NCI-H524 (cell line): ENCODE results near the gene INO80.

Experiments
- DNase-seq, 2 experiments: peaks; one replicate each; lab custom pipeline; 2025; lab: John Stamatoyannopoulos, UW

INO80 gene

DNA sequence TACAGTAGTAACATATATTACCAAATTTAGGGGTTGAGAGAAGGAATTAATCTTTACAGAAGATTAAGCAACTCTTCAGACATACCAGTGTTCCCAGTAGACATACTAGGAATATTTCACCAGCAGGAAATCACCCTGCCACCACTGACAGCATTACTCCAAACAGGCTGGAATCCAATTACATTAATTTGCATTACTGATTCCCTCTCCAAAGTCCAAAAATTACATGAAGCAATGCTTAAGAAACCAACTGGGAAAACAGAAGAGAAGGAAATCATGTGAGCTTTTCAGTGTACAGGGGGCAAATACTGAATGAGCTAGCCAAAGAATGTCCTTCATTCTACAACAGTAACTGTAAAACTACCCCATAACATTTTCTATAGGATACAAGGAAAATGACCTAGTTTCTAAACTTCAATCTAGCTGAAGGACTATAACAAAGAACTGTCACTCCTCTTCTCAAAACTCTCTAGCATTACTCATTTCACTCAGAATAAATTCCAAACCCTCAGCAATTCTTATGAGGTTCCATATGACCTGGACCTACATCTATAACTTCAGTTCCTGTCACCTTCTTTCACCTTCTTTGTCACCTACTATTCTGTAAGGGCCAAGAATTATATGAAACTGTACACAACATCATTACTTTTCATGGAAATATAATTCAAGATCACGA, 72.7 kb downstream of the INO80 start:
- no peak for DNase-seq

DNA sequence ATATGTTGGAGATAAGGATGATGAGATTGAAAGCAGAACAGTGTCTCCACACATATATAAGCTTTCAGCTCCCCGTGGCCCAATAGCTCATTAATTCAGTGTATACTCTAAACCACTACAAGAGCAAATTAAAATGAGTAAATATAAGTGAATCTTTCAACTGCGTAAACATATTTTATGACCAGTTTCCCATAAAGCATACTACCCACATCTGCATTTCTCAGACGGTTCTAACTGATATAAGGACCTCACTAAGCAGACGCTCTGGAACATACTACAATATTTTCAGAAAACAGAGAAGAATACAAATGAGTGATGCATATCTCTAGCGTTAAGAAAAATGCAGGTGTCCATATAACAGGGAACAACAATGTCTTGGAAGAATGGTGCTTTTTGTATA, 73.2 kb downstream of the INO80 start:
- DNase-seq = no peak

DNA sequence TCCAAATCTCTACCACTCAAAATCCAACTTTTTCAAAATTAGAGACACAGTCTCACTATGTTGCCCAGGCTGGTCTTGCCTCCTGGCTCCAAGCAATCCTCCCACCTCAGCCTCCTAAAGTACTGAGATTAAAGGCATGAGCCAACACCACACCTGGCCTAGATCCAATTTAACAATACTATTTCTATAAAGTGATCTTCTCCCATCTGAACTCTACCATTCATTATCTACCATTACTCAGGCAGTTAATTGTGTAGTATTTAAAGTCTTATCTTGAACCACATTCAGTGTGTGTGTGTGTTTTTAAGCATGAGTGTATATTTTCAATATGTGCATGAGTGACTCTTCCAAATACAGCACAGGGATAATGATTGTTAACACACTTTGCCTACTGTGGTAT, 77.0 kb downstream of the INO80 start:
- no peak for DNase-seq

DNA sequence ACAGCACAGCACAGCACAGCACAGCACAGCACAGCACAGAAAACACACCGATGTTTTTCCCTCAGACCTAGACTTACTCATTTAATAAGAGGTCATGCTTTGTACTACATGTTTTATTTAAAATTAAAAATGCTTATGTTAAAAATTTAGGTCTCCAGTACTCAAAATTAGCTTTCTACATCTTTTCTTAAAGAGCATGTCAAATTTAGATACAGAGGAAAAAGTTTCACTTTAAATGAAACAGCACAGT, 84.1 kb downstream of the INO80 start:
- no peak for DNase-seq

DNA sequence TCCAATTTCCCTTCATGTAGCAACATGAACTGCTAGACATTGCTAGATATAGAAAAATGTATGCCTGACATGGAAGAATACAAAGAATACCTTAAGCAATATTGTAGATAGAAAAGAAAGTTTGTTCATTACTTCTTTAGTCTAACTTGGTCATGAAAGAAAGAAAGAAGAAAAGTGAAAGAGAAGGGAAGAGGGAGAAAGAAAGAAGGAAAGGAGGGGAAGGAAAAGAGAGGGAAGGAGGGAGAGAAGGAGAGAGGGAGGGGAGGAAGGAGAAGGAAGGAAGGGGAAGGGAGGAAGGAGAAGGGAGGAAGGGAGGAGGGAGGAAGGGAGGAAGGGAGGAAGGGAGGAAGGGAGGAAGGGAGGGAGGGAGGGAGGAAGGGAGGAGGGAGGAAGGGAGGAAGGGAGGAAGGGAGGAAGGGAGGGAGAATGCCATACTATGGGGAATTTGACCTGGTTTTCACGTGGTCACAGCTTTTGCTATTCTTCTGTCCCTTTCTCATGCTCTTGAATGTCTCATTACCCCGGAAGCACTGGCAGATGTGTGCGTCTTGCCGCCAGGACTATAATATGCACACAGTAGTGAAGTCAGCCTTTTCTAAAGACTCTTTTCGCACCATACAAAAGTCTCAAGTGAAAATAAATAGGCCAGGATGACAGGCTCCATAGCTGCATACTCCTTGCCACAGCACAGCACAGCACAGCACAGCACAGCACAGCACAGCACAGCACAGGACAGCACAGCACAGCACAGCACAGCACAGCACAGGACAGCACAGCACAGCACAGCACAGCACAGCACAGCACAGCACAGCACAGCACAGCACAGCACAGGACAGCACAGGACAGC, 84.6 kb downstream of the INO80 start:
- no peak for DNase-seq

DNA sequence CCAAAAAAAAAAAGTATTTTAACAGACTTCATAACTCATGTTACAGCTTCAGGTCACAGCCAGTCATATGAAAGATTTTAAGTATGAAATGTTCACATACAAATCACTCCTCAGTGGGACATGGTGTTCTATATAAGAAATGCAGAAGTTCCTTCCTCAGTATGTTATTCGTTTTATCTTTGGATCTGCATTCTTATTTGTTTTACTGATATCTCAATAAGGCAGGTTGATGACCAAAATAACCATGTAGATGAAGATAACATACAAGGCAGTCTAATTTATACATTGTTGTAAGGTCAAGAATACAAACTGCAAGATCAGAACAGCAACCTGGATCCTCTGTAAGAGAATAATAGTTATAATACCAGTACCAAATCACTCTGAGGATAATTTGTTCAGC, 87.2 kb downstream of the INO80 start:
- DNase-seq = no peak

DNA sequence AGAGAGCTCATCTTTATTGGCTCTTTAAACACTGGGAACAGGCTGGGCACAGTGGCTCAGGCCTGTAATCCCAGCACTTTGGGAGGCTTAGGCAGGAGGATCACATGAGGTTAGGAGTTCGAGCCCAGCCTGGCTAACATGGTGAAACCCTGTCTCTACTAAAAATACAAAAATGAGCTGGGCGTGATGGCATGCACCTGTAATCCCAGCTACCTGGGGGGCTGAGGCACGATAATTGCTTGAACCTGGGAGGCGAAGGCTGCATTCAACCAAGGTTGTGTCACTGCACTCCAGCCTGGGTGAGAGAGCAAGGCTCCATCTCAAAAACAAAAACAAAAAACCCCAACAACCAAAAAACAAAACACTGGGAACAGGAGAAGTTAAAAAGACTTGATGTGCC, 90.7 kb downstream of the INO80 start:
- no peak for DNase-seq

DNA sequence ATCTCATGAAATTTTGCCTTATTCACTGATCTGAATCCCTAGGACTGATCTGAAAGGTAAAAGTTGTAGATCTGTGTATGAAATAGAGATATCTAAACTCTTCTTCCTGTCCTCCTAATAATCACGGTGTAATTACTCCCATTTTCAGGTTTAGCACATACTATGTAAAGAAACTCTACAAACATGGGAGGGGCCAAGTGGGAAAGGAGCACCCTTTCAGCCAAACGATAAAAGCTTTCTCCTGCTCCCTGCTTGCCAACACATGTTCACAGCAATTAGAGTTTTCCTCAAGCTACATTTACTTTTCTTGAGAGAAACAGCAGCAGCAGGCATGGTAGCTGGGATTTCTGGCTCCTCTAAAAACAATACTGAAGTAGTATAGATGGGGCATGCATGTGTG, 91.2 kb downstream of the INO80 start:
- DNase-seq = no peak

DNA sequence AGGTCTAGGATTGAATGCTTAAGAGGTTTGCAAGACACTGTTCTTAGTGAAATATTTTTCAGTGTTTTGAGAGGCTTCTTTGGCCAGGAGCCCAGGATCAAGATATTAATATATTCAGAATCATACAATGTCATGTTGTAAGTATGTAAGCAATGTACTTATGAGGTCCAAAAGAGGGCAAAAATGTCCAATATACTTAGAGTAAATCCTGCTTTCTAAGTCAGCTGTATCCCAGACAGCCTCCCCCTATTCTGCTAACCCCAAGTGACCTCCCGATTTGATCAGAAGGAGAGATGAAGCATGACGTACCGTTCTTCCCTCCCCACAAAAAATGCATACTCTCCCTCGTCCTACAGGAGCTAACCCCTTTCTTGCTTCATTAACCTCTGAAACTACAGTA, 91.9 kb downstream of the INO80 start:
- no peak for DNase-seq

DNA sequence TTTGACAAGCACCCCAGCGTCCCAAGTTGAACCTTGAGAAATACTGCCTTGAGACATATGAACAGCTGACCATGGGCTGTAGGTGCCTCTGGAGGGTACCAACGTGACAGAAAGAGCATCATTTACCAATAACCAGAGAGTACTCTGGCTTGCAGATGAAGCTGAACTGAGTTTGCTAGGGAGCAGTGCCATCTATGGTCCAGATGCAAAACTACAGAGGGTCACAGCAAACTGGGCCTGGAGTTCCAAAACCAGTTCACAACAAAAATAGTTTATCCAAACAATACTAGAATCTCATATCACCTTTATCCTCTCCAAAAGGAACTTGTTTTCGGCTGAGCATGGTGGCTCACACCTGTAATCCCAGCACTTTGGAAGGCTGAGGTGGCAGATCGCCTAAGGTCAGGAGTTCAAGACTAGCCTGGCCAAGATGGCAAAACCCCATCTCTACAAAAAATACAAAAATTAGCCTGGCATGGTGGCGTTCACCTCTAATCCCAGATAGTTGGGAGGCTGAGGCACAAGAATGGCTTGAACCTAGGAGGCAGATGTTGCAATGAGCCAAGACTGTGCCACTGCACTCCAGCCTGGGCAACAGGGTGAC, 93.5 kb downstream of the INO80 start:
- peak; percentile 17 to 58 for DNase-seq

DNA sequence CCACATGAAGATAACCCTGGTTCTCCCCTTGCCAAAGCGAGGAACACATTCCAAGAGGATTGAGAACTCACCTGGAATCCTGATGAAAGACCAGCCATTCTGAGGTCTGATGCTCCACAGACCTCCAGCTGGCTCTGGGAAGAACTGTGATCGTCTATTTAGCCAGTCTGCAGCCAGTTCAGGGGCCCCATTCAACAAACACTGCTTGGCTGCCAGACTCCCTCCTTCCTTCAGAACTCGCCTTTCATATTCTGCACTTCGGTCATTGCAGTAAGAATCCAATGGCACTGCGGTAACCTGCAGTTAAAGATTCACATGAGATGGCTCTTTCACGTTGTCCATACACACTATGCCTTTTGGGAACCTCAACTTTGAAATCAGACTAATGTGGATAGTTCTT, 95.3 kb downstream of the INO80 start:
- no peak for DNase-seq

DNA sequence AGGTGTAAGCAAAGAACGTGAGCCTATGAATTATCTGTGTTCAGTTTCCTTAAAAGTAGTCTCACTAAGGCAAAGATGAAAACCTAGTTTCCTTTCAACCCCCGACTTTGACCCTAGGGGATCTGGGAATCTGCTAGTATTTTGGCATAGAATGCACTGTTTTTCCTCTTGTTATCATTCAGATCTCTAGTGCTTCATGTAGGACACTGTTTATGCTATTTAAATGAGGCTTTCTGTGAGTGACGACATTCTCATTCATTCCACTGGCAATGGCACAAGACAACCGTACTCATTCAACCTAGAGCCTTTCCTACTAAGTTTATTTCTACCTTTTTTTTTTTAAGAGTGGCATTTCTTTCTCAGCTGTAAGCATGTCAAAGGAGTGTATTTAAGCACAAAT, 95.8 kb downstream of the INO80 start:
- DNase-seq = no peak

DNA sequence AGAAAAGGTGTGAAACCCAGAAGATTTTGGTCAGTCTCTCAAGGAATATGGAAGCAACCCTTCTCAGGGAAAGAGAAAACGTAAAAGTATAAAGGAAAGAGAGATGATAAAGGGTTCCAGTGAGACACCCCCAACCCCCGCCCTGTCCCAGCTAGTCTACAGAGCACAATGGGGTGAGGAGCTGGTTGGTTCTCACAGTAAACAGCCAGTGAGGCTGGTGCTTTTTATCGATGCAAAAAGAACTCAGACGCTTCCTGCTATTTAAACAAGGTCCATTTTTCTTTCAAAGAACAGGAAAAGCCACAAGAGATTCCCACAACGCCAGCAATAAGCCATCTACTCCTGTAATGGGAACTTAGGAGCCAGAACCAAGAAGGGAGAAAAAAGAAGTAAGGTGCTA, 96.9 kb downstream of the INO80 start:
- DNase-seq = no peak

DNA sequence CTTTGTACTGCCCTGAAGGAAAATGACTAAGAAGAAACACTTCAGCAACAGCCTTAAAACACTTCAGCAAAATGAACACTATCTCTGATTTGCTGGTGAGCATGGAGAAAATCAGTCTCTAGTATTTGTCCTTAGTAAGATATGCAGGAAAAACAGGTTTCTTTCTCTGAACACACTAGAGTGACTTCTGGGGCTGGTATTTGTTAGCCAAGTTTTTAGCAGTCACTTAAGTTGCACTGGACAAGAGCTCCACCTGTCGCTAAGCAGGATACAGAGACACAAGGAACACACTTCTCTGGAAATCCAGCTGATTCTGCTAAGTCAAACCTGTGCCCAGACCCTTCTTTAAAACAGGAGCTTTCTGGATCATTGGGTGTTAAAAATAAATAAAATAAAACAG, 97.5 kb downstream of the INO80 start:
- peak in 1 of 2 experiments; percentile 14 for DNase-seq

DNA sequence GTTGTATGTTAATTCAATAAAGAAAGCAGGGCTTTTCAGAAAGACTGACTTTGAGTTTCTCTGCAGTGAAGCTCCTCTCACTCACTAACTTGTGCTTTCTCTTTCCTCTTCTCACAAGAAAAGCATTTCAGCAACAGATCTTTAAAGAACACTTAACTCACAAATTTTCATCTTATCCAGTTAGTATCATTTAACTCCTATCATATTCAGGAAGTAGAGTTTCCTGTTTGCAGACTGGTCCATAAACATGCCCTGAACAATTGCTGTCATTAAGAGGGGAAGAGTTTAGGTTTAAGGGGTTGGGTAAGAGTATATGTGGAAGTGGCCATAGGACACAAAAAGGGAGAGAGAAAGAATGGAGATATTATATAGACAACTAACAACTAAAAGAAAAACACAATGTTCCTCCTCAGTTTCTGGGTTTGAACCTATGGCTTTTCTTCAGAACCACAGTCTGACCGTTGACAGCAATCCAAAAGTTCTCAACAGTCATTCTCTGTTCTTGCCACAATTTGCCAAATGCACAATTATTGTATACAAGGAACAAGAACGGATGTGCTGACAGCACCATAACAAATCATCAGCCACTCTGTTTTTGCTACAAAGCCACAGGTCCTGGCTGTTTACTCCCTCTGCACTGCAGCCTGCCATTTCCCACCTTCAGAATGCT, 98.9 kb downstream of the INO80 start:
- no peak for DNase-seq

DNA sequence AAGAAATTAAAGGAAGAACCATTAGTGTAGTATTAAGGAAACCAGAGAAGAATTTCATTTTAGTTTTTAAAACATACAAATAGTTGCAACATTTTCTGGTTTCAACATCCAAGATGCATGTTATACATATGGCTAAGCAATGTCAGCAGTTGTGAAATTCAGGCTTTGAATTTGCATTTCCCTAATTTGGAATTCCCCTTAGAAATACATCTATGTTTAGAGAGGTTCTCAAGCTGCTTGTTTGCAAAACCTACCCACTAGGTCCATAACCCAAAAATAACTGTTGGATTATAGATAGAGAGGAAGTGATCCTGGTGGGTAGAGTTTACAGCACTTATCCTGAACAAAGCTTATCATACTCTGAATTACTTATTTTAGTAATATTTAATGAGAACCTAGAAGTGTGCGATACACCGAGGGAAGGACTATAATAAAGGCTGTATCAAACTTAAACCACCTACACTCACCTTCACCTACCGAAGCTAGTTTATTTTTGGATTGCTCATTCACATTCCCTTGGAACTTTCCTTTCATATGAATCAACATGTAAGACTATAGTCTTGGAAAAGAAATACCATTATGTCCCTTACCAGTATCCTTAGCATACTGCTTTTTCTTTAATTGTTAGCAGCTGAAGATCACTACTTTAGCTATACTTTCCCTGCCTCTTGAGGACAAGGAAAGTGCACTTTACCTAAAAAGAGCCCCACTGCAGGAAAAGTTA, 102.2 kb downstream of the INO80 start:
- no peak for DNase-seq

DNA sequence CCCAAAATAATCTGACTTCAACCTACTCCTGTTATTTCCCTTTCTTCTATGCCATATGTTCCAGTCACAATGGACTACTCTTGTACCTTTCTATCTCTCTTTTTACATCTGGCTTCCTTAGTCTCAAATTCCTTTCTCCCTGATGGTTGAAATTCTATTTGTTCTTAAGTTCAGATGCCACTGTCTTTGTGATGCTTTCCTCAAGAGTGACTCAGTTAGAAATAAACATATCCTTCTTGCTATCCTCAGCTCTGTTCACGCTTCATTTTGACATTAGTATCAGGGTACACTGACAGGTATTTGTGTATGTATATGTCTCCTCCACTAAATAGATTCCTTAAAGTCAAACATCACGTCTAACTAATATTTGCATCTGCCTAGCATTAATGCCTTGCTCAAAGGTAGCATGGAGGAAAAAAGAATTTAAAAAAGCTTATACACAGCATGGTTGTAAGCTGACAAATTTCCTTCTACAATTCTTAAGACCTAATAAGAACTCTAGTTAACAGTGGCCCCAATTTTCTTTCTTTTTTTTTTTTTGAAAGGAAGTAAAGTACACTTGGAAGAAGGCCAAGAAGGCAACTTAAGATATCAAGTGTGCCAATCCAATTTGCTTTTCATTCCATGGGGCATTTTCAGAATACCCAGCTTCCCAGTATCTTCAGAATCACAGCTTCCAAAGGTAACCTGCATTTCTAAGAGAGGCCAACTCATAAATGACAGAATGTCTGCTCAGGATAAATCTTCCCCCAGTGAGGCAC, 104.8 kb downstream of the INO80 start:
- peak; percentile 27 to 73 for DNase-seq

DNA sequence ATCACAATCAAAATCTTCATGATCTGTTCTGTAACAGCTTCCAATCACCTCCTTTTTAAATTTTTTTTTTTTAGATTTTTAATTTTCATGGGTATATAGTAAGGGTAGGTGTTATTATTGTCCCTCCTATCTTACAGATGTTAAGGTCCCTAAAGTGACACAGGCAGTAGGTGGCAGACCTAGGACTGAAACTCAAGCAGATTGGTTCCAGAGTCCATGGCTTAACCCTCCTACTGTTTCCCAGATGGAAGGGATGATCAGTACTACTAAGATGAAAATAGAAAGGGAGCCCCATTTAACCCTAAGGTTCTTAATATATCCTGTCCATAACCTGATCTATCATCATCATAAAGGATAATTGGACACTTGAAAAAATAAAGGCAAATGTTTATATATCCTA, 105.7 kb downstream of the INO80 start:
- DNase-seq = peak in 1 of 2 experiments; percentile 35

DNA sequence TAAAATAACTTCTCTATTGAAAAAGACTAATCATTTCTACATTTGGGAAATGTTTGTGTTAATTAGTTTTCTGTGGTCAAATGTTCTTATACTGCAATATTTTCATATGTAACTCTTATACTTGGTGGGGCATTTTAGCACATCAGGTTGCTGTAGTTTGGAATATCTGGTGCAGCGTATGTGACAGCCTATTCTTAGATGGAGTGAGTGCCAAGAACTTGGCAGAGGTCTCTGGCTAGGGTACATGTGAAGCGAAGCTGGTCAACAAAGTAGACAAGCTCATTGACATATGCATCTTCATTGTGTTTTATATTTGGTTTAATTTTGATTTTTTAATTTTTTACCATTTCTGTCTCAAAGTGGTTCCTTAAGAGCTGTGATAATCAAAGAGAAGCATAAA, 109.6 kb downstream of the INO80 start:
- no peak for DNase-seq

DNA sequence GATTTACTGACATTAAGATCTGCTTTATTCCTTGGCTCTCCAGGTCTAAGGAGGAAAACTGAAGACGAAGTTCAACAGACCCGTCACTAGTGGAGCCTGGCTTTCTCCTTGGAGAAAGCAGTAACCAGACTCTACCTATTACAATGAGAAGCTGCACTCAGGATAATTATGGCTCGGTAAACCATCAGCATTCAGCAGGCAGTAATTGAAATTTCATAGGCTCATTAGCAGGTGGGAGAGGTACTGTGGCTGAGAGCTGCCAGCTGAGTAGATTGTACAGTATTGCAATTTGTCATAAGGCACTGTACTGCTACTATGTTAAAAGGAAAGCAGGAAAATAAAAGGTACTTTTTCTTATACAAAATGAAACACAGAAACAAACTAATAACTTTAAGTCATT, 111.6 kb downstream of the INO80 start:
- DNase-seq = no peak

DNA sequence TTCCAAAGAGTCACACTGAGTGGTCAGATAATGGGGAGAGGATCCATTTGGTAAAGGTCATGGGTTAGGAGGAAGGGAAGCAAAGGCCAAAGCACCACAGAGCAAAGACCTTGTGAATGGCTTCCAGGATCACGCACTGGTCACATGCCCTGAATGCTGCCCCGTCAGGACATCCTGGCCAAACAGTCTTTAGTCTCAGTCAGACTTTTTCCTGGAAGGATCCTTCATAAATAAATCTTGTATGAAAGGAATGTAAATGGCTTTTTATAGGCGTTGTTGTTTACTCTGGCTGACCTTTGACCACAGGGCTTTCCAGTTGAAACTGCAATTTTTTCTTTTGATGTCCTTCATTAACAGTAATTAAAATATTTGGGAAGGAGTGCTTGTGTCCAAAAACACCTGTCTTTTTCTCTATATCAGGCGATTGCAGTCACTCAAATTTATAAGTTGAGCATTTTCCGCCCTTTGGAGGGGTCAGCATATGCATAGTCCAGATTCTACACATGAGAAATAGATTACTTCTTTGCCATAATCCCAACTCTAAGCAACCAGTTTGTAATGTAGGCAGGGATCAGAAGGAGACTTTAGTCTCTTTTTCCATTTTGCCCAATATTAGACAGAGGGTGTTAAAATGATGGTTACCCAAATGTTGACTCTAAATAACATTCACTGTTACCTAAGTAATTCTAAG, 114.4 kb downstream of the INO80 start:
- no peak for DNase-seq
